GM12864 (cell line): ENCODE results near the gene PLAU.
"Not testable (repeated sequence)": the region's sequence is repeated elsewhere in the genome, so short reads cannot be mapped to it uniquely, and the experiment has no call there.

Experiments used
- DNase-seq: peaks from one replicate; pipeline ENCODE4 v3.0.0-alpha.2; 2011; ENCODE audit warnings: low read depth
- H3K4me3 ChIP-seq: 2 replicates; pipeline ENCODE4 v1.5.1; 2011; ENCODE audit warnings: mild to moderate bottlenecking, low read depth, low read length, control low read depth
- TF ChIP-seq, protein P1 (sequence below): IDR thresholded peaks from 2 replicates; pipeline ENCODE4 v1.5.1; 2011; ENCODE audit warnings: low read depth, mild to moderate bottlenecking, moderate library complexity, low read length, control low read depth, inconsistent platforms; ENCODE audit errors: missing control alignments

The PLAU gene

DNA sequence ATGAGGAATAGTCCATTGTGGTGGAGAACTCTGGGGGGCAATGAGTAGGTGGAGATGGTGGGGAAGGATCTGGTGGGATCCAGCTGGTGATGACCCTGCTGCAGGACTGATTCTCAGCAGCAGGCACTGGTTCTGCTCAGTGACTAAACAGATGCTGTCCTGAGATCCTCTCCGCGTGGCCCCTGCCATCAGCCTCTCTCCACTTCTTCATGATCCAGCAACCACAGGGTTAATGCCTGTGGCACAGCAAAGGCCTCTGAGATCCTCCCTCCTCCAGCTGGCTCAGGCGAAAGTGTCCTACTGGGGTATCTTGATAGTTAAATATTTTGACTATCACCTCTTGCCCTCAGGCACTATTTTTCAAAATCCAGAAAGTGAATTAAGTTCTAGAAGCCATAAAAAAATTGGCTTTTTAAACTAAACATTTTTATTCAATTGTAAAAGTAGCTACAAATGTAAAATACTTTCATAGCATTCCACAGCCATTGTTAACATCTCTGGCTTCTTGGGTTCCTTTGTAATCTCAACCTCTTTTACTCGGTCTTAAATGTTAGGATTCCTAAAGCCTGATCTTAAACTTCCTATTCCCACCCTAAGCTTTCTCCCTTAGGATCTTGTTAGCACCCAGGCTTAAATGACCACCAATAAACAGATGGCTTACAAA lies 13.1 kb downstream of the PLAU start:
- DNase-seq, result no peak
- H3K4me3 ChIP-seq, result no peak overlapping the region
- TF ChIP-seq, protein P1, sequence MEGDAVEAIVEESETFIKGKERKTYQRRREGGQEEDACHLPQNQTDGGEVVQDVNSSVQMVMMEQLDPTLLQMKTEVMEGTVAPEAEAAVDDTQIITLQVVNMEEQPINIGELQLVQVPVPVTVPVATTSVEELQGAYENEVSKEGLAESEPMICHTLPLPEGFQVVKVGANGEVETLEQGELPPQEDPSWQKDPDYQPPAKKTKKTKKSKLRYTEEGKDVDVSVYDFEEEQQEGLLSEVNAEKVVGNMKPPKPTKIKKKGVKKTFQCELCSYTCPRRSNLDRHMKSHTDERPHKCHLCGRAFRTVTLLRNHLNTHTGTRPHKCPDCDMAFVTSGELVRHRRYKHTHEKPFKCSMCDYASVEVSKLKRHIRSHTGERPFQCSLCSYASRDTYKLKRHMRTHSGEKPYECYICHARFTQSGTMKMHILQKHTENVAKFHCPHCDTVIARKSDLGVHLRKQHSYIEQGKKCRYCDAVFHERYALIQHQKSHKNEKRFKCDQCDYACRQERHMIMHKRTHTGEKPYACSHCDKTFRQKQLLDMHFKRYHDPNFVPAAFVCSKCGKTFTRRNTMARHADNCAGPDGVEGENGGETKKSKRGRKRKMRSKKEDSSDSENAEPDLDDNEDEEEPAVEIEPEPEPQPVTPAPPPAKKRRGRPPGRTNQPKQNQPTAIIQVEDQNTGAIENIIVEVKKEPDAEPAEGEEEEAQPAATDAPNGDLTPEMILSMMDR, result no peak

DNA sequence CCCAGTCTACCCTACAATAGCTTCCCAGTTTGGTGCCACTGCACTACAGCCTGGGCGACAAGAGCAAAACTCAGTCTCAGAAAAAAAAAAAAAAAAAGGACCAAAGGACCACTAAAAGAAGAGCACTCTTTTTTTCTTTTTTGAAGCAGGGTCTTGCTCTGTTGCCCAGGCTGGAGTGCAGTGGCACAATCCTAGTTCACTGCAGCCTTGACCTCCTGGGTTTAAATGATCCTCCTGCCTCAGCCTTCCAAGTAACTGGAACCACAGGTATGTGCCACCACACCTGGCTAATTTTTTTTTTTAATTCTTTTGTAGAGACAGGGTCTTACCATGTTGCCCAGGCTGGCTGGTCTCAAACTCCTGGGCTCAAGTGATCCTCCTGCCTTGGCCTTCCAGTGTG lies 14.0 kb downstream of the PLAU start:
- no peak overlapping the region for H3K4me3 ChIP-seq
- no peak for DNase-seq
- TF ChIP-seq, protein P1, result no peak

DNA sequence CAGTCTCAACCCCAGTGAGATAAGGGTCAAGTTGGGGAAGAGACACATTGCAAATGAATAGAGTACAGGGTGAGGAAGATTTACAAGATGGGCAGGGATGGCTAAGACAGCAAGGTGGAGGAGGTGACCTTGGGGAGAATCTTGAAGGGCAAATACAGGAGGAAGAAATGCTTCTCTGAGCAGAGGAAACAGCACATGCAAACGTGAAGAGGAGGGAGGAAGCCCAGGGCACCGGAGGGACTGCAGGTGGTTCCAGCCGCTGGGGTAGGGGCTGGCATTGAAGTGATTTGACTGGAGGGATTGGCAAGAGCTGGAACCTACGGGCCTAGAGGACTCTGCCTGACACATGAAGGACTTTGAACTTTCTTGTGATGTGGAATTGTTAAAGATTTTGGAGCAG lies 14.6 kb downstream of the PLAU start:
- H3K4me3 ChIP-seq, result no peak overlapping the region
- no peak for DNase-seq
- TF ChIP-seq, protein P1, result no peak

DNA sequence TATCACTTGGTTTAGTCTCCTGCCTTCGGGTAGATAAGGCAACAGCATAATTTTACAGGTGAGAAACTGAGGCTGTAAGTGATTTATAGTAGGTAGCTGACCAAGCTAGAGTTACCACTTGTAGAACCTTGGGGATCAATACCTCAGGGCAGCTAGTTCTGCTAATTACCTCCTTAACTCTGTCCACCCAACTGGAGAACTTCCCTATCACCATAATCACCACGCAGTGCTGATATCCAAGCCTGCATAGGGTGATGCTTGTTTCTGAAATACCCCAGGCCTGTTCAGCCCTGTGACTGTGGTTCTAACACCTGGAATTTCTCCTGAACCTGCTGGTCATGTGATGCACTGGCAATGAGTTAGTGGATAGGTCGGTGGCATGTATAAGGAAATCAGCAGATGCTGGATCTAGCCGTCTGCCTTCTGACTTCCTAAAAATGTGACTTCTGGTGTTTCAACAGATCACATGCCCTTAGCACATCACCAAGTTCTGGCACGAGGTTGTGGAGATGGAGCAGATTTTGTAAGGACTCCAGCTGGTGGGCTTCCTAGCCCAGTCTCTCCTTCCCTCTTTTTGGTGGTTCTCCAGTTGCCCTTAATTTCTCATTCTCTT lies 15.3 kb downstream of the PLAU start:
- no peak for DNase-seq
- TF ChIP-seq, protein P1, result no peak
- no peak overlapping the region for H3K4me3 ChIP-seq

DNA sequence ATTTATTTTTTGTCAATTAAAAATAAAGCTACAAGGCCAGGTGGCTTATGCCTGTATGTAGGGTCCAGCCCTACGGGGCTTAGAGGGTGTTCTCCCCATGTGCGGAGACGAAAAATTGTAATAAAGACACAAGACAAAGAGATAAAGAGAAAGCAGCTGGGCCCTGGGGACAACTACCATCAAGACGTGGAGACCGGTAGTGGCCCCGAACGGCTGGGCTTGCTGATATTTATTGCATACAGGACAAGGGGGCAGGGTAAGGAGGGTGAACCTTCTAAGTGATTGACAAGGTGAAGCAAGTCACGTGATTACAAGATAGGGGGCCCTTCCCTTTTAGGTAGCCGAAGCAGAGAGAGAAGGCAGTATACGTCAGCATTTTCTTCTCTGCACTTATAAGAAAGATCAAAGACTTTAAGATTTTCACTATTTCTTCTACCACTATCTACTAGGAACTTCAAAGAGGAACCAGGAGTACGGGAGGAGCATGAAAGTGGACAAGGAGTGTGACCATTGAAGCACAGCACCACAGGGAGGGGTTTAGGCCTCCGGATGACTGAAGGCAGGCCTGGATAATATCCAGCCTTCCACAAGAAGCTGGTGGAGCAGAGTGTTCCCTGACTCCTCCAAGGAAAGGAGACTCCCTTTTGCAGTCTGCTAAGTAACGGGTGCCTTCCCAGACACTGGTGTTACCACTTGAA lies 19.8 kb downstream of the PLAU start:
- not testable (repeated sequence) for DNase-seq, H3K4me3 ChIP-seq

DNA sequence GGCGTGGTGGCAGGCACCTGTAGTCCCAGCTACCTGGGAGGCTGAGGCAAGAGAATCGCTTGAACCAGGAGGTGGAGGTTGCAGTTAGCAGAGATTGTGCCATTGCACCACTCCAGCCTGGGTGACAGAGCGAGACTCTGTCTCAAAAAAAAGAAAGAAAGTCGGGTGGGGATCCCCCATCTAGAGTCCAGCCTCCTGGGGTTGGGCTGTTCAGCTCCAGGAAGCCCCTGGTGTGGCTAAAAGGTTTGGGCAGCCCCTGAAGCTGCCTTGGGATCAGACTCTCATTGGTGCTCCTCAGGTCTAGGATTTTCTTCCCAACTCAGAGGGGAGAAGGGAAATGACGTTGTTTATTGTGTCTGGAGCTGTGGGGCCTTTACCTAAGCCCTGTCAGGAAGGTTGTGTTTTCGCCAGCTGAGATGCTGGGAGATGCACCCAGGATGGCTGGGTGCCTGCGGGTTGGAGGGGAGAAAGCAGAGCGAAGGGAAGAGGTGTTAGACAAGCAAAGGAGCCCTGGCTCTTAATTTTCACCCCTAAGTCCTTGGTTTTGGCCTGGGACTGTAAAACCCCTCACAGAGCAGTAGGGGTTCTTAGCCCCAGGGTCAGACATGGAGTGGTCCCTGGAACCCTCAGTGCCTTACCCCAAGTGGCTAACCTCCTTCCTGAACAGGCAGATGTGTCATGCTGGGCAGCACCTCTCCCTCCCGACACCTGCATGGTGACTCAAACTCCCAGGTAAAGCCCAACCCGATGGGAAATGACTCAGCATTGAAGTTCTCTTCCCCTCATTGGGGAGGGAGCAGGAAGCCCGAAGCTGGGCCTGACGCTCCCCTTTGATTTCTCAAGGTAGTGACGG lies 21.1 kb downstream of the PLAU start:
- TF ChIP-seq, protein P1, result no peak
- no peak overlapping the region for H3K4me3 ChIP-seq
- DNase-seq, result peak; percentile 64

DNA sequence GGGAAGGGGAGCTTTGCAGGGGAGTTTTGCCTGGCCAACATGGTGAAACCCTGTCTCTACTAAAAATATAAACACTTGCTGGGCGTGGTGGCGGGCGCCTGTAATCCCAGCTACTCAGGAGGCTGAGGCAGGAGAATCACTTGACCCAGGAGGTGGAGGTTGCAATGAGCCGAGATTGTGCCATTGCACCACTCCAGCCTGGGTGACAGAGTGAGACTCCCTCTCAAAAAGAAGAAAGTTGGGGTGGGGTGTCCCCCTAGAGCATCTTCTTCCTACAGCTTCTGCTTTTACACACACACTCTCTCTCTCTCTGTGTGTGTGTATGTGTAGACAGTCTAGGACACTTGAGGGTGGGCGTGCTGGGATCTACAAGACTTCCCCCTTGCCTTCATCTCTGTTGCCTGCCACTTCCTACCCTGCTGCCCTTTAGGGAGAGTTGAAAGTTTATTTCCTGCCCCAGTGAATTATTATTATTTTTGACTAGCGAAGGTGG lies 21.7 kb downstream of the PLAU start:
- TF ChIP-seq, protein P1, result no peak
- DNase-seq, result no peak
- no peak overlapping the region for H3K4me3 ChIP-seq
